Right lobe of liver (tissue), 4 donors: Measurements from ENCODE around the gene SH3PXD2A.

Experiments used
- CTCF ChIP-seq, 4 donors: fragments of 200-600 bp in 3 of 4; fragments of 450-650 bp in 1 of 4; IDR thresholded peaks; one replicate each; pipeline versions ENCODE4 v1.5.1 to v1.8.0; 2016 to 2022; ENCODE audit warnings: antibody characterized with exemption in 4 of 4, mild to moderate bottlenecking in 2 of 4
- POLR2A ChIP-seq: fragments of 450-650 bp; IDR thresholded peaks from one replicate; pipeline ENCODE4 v1.6.1; 2017; ENCODE audit warnings: antibody characterized with exemption, mild to moderate bottlenecking
- donor health status: DM: no; HTN: no; CAD: no.
- donor health status: DM: no; HTN: no; CAD: no.
- donor health status: DM: no; HTN: yes; CAD: no.

- TF ChIP-seq CTCF (IDR thresholded peaks at IDR 0.05), result peak; percentile 66 to 90 (median 79)
- no peak for TF ChIP-seq POLR2A
Measured at GRCh38 chr10:103888113-103888841, 32.9 kb upstream of the SH3PXD2A start.
